Endothelial cell (in vitro differentiated cells): Measurements from ENCODE around the gene GRID1. TPM values are rescaled to one million over a fixed set of nuclear protein-coding genes. Genes with fewer than 3 reads are reported as not detected.

Experiments
- DNase-seq: peaks from one replicate; pipeline ENCODE4 v3.0.0; 2021; ENCODE audit warnings: low spot score
- H3K27ac Mint-ChIP-seq: one replicate; pipeline ENCODE4 v1.8.0; 2021; ENCODE audit warnings: mixed read lengths, inconsistent platforms; ENCODE audit not compliant: unreplicated experiment
- H3K27me3 Mint-ChIP-seq: one replicate; pipeline ENCODE4 v1.8.0; 2021; ENCODE audit warnings: mild to moderate bottlenecking, moderate library complexity, mixed read lengths, inconsistent platforms; ENCODE audit not compliant: unreplicated experiment
- H3K36me3 Mint-ChIP-seq: one replicate; pipeline ENCODE4 v1.8.0; 2021; ENCODE audit warnings: mild to moderate bottlenecking, low read depth, mixed read lengths, inconsistent platforms; ENCODE audit not compliant: unreplicated experiment
- H3K4me1 Mint-ChIP-seq: one replicate; pipeline ENCODE4 v1.8.0; 2021; ENCODE audit warnings: mild to moderate bottlenecking, mixed read lengths, inconsistent platforms; ENCODE audit not compliant: unreplicated experiment
- H3K4me3 Mint-ChIP-seq: one replicate; pipeline ENCODE4 v1.8.0; 2021; ENCODE audit warnings: mild to moderate bottlenecking, mixed read lengths, inconsistent platforms; ENCODE audit not compliant: unreplicated experiment
- H3K9me3 Mint-ChIP-seq: one replicate; pipeline ENCODE4 v1.8.0; 2021; ENCODE audit warnings: mixed read lengths, inconsistent platforms; ENCODE audit not compliant: unreplicated experiment
- CTCF ChIP-seq: fragments of 200-600 bp; sonication (generic); IDR thresholded peaks from one replicate; pipeline ENCODE4 v1.5.0; 2021; ENCODE audit warnings: antibody characterized with exemption; ENCODE audit not compliant: unreplicated experiment
- total RNA-seq: library from RNA; stranded (reverse); fragmentation: NEBNext Ultra II Directional; extraction: Animal tissue kit (Norgen Biotek cat#: 25700); gene quantifications from one replicate; pipeline ENCODE4 v1.2.1, GENCODE V29; 2021; ENCODE audit not compliant: unreplicated experiment

The GRID1 gene
- total RNA-seq, 1 donor from 2014 or later, result 0.26 TPM

DNA sequence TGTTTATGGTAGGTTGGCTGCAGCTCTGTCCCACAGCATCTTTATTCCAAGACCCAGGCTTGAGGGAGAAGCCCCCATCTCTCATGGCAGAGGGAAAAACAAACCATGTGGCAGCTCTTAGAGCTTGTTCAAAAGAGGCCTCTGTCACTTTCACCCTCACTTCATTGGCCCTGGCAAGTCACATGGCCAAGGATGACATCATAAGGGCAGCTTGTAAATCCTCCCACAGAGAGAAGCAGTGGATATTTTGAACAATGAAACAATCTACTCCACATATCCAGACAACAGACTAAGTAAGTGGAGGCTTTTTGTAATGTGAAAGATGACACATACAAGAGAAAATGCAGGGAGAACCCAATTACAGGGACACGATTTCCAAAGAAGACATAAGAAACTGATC is 108.1 kb downstream of the GRID1 start:
- no peak for DNase-seq
- Mint-ChIP-seq H3K27me3 (peaks cover 4% of the 10 kb centered on the region), H3K9me3 (no peaks in the 10 kb centered on the region), H3K4me1 (peaks cover 4% of the 10 kb centered on the region), H3K4me3 (no peak overlapping the region), H3K27ac (no peak overlapping the region), H3K36me3 (no peaks in the 10 kb centered on the region)
- TF ChIP-seq CTCF, result no peak

DNA sequence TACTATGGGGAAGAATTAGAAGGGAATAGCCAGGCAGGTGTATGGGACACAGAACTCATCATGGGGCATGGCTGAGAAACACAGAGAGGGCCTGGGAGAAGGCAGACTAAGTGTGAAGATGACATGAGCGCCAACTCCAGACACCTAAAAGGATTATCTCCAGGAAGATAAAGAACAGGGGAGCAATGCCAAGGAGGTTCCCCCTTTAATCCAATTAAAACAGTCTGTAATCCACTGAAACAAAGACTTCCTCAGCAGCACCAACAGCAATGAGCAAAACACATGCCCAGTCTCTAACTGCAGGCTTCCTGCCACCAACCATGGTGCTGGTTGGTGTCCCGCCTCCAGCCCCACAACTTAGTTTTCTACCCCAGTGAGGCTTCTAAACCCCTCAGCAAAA is 108.9 kb downstream of the GRID1 start:
- Mint-ChIP-seq H3K4me1 (peaks cover 4% of the 10 kb centered on the region), H3K36me3 (no peaks in the 10 kb centered on the region), H3K27ac (no peak overlapping the region), H3K4me3 (no peak overlapping the region), H3K9me3 (no peaks in the 10 kb centered on the region), H3K27me3 (peaks cover 4% of the 10 kb centered on the region)
- TF ChIP-seq CTCF, result no peak
- no peak for DNase-seq

DNA sequence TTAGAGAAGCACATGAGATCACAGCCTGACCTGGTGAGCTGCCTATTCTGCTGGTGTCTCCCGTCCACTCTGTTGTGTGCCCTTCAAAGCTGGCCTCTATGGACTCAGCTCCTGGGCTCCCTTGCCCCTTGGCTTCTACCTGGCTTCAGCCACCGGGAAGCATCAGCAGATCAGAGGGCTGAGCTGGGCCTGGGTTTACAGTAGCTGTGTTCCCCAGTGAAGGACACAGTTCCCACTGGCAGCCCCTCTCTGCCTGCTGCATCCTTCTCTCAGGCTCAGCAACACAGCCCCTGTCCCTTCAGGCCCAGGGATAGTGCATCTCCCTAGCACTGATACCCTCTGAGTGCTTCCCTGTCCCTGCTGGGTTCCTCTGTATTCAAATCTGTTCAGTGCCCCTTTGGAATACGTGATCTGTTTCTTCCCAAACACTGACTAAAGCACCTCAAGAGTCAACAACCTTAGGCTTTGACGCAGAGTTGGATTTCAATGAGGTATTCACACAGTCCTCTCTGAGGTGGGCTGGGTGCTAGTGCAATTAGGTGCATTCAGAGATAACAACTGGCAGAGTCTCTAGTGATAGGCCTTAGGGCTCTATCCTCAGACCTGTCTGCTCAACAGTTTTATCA is 109.8 kb downstream of the GRID1 start:
- DNase-seq, result no peak
- H3K4me1 Mint-ChIP-seq, result peaks cover 4% of the 10 kb centered on the region
- no peaks in the 10 kb centered on the region for H3K36me3 Mint-ChIP-seq
- H3K4me3 Mint-ChIP-seq, result no peak overlapping the region
- TF ChIP-seq CTCF, result no peak
- no peaks in the 10 kb centered on the region for H3K9me3 Mint-ChIP-seq
- peaks cover 4% of the 10 kb centered on the region for H3K27me3 Mint-ChIP-seq
- no peak overlapping the region for H3K27ac Mint-ChIP-seq

- DNase-seq, result no peak
- Mint-ChIP-seq H3K4me1 (peaks cover 4% of the 10 kb centered on the region), H3K36me3 (no peaks in the 10 kb centered on the region), H3K4me3 (no peak overlapping the region), H3K27me3 (peaks cover 4% of the 10 kb centered on the region), H3K9me3 (no peaks in the 10 kb centered on the region), H3K27ac (no peak overlapping the region)
- TF ChIP-seq CTCF, result no peak
Observed at GRCh38 chr10:86255405-86256251, 111.0 kb downstream of the GRID1 start.
